ENCODE results near the gene FBXO40.

The FBXO40 gene

DNA sequence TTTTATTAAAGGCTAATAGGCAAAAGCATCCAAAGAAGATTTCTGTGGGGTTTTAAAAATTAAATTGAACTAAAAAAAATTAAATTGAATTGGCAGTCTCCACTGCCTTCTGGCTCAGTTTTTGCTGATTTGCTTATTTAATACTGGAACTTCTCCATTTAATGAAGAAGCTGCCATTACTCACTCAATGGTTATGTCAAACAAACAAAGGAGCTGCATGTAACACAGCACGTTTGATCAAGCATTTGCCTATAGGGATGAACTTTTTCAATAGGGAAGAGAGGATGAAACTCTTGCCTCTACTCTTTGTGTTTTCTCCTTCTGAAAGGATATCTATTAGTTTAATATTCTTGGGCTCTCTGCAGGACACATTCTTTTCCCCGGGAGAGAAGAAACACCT lies 72.3 kb downstream of the FBXO40 start:
- DNase-seq, result no peak

DNA sequence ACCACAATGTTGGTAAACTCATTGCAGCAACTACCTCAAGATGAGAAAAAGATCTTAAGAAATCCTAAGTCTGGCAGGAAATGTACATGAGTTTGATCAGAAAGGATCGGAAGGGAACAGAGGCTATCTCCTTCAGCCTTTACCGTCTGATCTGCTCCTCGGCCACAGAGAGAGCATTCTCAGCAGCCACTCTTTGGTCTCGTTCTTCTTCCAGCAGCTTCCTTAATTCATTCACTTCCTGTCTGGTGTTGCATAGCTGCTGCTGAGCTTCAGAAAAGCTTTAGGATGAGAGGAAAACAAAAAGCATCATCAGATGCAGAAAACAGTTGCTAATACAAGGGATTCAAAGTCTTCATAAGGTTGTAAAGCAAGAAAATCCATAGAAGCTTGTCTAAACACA lies 74.2 kb downstream of the FBXO40 start:
- no peak for DNase-seq

DNA sequence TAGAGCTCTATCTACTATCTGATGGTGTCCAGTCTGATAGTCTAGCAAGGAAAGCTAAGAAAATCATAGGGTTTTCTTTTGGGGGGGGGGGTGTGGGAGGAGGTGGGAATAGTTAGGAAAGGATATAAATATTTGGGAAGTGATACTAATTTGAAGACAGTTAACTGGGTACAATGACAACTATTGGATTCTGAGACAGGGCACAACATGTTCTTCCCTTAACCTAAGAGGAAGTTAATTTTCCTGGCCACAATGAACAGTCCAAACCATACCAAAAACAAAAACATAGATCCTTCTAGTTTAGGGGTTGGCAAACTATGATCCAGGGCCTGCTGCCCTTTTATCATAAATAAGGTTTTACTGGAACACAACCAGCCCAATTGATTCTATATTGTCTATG lies 77.5 kb downstream of the FBXO40 start:
- no peak for DNase-seq

DNA sequence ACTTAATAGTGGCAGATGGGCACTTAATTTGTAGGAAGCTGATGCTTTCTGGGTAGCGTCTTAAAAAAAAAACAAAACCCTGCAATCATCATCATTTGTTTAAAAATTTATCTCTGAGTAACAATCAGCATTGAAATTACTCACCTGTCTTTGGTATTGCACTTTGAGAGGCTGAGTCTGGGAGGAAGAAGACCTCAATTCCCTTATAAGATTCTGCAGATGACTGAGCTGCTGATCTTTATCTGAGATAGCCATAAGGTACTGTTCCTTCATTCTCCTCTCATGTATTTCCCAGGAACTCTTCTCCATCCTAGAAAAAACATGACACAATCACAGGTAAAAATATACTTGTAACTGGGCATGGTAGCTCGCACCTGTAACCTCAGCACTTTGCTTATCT lies 84.0 kb downstream of the FBXO40 start:
- DNase-seq, result no peak

Data from amniotic stem cell (primary cell).